Effector memory CD4-positive, alpha-beta T cell (primary cell): ENCODE data around the gene ANKRD55.
"Not testable (repeated sequence)": the region's sequence is repeated elsewhere in the genome, so short reads cannot be mapped to it uniquely, and the experiment has no call there.

ENCODE experiments used
- DNase-seq, 3 donors: peaks; one replicate each; pipeline ENCODE4 v3.0.0-alpha.2; 2020
- H3K27ac ChIP-seq: 2 replicates; pipeline ENCODE4 v1.7.0; 2013; ENCODE audit warnings: mild to moderate bottlenecking, low read length, moderate library complexity; ENCODE audit not compliant: insufficient read depth, poor library complexity, severe bottlenecking
- H3K27me3 ChIP-seq: replicated peaks from 2 replicates; pipeline ENCODE4 v1.7.0; 2013; ENCODE audit warnings: mild to moderate bottlenecking, low read length; ENCODE audit not compliant: insufficient read depth, control insufficient read depth, poor library complexity, severe bottlenecking
- H3K36me3 ChIP-seq: 2 replicates; pipeline ENCODE4 v1.7.0; 2013; ENCODE audit warnings: mild to moderate bottlenecking, low read length, moderate library complexity; ENCODE audit not compliant: control insufficient read depth, insufficient read depth
- H3K4me1 ChIP-seq: 2 replicates; pipeline ENCODE4 v1.7.0; 2013; ENCODE audit warnings: low read length, mild to moderate bottlenecking; ENCODE audit not compliant: control insufficient read depth, insufficient read depth, poor library complexity, severe bottlenecking
- H3K4me3 ChIP-seq: 2 replicates; pipeline ENCODE4 v1.7.0; 2013; ENCODE audit warnings: low read length, low read depth, mild to moderate bottlenecking; ENCODE audit not compliant: insufficient read depth, poor library complexity, severe bottlenecking
- H3K9me3 ChIP-seq: 2 replicates; pipeline ENCODE4 v1.7.0; 2013; ENCODE audit warnings: mild to moderate bottlenecking, low read length, moderate library complexity; ENCODE audit not compliant: control insufficient read depth

ANKRD55 gene

DNA sequence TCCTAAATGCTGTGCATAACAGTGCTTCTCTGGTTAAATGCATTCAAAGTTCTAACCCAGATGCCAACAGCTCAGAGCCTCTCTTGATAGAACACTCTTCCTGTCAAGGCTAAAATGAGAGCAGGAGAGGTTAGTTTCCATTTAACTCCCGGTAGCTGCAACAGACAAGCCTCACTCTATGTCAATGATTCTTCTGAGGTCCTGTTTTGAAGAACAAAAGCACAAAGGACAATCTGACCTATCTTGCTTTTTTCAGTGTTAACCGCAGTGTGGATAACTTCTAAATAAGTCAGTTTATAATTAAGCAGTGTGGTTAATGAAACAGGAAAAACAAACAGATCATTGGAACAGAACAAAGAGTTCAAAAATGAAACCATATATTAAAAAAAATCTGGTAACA is 80.7 kb downstream of the ANKRD55 start:
- peak overlapping the region; percentile 27 for H3K4me3 ChIP-seq
- H3K4me1 ChIP-seq: peaks cover 26% of the 10 kb centered on the region

DNA sequence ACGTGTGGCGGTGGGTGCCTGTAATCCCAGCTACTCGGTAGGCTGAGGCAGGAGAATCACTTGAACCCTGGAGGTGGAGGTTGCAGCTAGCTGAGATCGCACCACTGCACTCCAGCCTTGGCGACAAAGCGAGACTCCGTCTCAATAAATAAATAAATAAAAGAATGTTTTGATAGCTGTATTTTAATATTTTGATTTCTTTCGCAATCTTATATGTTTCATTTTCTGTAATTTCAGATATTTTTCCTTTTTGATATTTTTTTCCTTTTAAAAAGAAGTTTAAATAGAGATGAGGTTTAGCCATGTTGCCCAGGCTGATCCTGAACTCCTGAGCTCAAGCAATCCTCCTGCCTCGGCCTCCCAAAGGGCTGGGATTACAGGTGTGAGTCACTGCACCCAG is 82.4 kb downstream of the ANKRD55 start:
- H3K4me3 ChIP-seq, H3K27me3 ChIP-seq, H3K27ac ChIP-seq, DNase-seq, H3K36me3 ChIP-seq, H3K9me3 ChIP-seq: not testable (repeated sequence)
- H3K4me1 ChIP-seq: peaks cover 17% of the 10 kb centered on the region

More for the DNA sequence above, 80.7 kb downstream of the ANKRD55 start:
- Histone ChIP-seq H3K9me3 (no peaks in the 10 kb centered on the region), H3K27ac (peak overlapping the region; percentile 41), H3K27me3 (no peaks in the 10 kb centered on the region), H3K36me3 (no peaks in the 10 kb centered on the region)
- no peak for DNase-seq

DNA sequence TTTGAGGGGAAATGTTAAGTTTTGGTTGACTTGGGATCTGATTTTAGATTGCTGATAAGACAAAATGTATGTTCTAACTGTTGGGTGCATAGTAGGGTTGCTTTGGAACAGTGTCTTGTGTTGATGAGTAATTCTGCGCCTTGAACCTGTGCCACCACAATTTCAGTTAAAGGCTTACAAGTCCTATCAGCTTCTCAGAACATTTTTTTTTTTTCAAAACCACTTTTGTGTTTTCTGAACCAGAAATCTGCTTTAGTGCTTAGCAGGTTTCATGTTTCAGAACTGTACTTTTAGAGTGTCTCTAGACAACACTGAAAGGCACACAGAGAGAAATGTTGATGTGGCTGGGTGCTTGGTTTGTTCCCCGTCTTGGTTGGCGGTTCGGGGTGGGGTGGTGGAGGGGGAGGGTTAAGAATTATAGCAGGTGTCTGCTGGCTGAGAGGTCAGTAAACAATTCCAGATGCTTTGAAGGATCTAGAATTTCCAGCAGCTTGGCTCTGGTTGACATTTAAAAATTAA is 84.6 kb downstream of the ANKRD55 start:
- Histone ChIP-seq H3K4me3 (no peak overlapping the region), H3K36me3 (no peaks in the 10 kb centered on the region), H3K9me3 (no peaks in the 10 kb centered on the region), H3K27me3 (no peaks in the 10 kb centered on the region), H3K4me1 (peaks cover 8% of the 10 kb centered on the region), H3K27ac (peak overlapping the region; percentile 20)
- no peak for DNase-seq

DNA sequence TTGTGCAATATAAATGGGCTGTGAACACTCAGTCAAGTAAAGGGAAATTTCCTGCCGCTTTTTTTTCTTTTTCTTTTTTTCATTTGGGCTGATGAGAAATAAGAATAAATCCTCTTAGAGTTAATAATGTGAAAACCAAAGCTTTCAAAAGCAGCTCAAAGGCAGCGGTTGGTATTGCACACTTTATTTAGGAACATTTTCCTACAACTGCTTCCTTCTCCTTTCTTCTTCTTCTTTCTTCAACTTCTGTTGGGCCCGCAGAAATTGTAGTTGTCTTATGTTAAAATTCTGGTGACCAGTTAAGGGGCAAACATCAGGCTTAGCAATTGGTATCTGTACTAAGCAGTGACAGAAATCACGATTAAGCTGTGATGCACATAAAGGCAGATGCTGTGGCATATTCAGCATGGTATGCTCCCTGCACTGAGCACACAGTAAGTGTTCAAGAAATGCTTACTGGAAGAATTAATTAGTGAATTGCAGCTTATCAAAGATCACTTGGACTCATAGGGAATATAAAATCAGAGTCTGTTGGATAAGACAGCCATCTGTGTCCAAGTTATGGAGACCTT is 85.4 kb downstream of the ANKRD55 start:
- peaks cover 8% of the 10 kb centered on the region for H3K4me1 ChIP-seq
- H3K27me3 ChIP-seq: no peaks in the 10 kb centered on the region
- no peak for DNase-seq
- peak overlapping the region; percentile 15 for H3K27ac ChIP-seq
- no peaks in the 10 kb centered on the region for H3K9me3 ChIP-seq
- no peaks in the 10 kb centered on the region for H3K36me3 ChIP-seq
- H3K4me3 ChIP-seq: no peak overlapping the region

DNA sequence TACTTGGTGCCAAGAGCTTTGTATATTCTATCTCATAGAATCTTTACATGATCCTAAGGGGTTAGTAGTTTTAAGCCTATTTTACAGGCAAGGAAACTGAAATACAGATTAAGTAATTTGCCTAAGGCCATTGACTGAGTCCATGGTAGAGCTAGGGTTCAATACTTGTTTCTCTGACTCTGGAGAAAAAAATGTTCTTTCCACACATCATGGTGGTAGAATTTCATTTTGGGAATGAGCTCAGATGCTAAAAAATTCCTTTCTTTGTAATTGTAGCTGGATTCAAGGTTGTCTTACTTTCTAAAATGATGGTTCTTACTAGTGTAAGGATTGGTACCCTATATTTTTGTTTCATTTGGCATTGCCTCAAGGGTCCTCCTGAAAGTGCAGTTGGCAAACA is 86.0 kb downstream of the ANKRD55 start:
- no peak for DNase-seq
- H3K4me1 ChIP-seq: peaks cover 5% of the 10 kb centered on the region
- no peak overlapping the region for H3K4me3 ChIP-seq
- no peaks in the 10 kb centered on the region for H3K27me3 ChIP-seq
- no peaks in the 10 kb centered on the region for H3K9me3 ChIP-seq
- H3K27ac ChIP-seq: peak overlapping the region; percentile 14
- H3K36me3 ChIP-seq: no peaks in the 10 kb centered on the region

DNA sequence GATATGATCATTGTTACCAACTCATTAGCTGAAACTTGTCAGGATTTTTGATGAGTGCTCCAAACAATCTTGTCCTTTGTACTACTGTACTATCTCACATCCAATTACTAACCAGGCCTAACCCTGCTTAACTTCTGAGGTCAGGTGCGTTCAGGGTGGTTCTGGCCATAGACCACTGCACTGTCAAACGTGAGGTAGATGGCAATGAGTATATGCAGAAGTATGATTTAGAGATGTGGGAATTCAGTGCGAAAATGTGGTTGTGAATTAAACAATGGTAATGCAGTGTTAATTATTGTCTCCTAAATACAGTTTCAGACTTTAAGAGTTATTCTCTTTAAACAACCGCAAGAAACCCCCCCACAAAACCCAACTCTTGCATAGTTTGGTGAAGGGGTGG is 86.5 kb downstream of the ANKRD55 start:
- H3K27ac ChIP-seq: no peak overlapping the region
- H3K36me3 ChIP-seq: no peaks in the 10 kb centered on the region
- H3K27me3 ChIP-seq: no peaks in the 10 kb centered on the region
- H3K4me3 ChIP-seq: no peak overlapping the region
- H3K9me3 ChIP-seq: no peaks in the 10 kb centered on the region
- peaks cover 5% of the 10 kb centered on the region for H3K4me1 ChIP-seq
- DNase-seq: no peak

DNA sequence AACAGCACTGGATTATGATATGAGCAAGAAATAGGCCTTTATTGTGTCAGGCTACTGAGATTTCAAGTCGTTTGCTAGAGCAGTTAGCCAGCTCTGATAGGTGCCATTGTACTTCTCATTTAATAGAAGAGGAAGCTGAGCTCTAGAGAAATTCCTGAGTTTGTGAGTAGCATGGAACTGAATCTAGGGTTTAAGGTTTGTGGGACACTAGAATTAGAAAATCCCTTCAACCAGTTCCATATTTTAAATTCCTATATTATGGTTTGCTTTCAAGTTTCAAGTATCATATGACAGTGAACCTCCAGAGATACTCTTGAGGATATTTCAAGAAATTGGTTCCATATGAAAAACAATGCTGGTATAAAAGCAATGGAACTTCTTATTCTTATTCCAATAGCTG is 87.6 kb downstream of the ANKRD55 start:
- Histone ChIP-seq H3K27ac (no peak overlapping the region), H3K4me1 (peaks cover 5% of the 10 kb centered on the region), H3K36me3 (no peaks in the 10 kb centered on the region), H3K4me3 (no peak overlapping the region), H3K9me3 (no peaks in the 10 kb centered on the region), H3K27me3 (no peaks in the 10 kb centered on the region)
- no peak for DNase-seq

DNA sequence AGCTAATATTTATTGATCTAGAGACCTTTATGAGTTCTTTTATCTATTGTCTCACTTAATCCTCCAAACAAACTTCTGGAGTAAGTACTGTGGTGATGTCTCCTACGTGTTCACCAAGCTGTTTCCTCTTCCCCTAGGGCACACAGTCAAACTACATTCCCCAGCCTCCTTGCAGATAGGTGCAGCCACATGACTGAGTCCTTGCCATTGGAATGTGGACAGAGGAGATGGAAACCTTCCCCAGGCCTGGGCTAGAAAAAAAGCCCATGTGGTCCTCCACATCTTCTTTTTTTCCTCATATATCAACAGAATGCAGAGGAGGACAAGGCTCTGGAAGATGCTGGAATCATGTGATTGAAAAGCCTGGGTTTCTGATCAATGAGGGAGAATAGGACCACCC is 88.0 kb downstream of the ANKRD55 start:
- DNase-seq: no peak
- Histone ChIP-seq H3K4me3 (no peak overlapping the region), H3K4me1 (peaks cover 5% of the 10 kb centered on the region), H3K27me3 (no peaks in the 10 kb centered on the region), H3K9me3 (no peaks in the 10 kb centered on the region), H3K27ac (no peak overlapping the region), H3K36me3 (no peaks in the 10 kb centered on the region)

DNA sequence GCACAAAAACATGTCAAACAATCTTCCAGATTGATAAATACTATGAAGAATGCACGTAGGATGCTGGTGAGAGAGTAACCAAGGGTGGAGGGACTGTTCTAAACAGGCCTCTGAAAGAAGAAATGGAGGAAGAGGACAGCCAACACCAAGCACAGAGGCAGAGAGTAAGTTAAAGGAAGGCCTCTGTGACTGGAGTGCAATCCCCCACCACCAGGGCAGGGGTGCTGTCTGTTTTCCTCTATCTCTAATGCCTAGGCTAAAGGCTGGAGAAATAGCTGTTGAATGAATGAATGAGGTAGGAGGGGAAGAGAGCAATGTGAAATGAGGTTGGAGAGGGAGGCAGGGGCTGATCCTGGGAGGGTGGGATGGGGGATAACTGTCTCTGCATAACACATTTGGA is 88.9 kb downstream of the ANKRD55 start:
- H3K4me3 ChIP-seq: no peak overlapping the region
- no peak overlapping the region for H3K27ac ChIP-seq
- H3K4me1 ChIP-seq: peaks cover 5% of the 10 kb centered on the region
- no peaks in the 10 kb centered on the region for H3K36me3 ChIP-seq
- no peaks in the 10 kb centered on the region for H3K27me3 ChIP-seq
- no peak for DNase-seq
- no peaks in the 10 kb centered on the region for H3K9me3 ChIP-seq

DNA sequence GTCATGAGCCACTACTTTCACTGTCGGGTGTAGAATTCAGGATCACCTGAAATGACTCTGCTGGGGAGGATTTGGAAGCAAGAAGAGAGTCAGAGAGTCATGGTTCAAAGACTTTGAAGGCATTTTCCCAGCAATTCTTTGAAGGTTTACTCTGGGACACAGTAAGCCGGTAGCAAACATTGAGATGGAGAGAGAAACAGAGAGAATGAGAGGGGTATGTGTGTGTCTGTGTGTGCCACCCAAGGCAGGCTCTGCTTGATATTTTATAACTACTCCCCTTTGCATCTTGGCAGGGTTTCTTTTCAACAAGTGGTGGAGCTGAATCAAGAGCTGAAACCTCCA is 89.8 kb downstream of the ANKRD55 start:
- no peaks in the 10 kb centered on the region for H3K36me3 ChIP-seq
- H3K27me3 ChIP-seq: no peaks in the 10 kb centered on the region
- H3K4me1 ChIP-seq: peaks cover 5% of the 10 kb centered on the region
- H3K27ac ChIP-seq: no peak overlapping the region
- no peak overlapping the region for H3K4me3 ChIP-seq
- DNase-seq: no peak
- no peaks in the 10 kb centered on the region for H3K9me3 ChIP-seq
